WTC11 (cell line): ENCODE results near the gene PLIN5.

Experiments used
- ZBTB21 ChIP-seq: sonication (generic); formaldehyde crosslinking; IDR thresholded peaks from 2 replicates; pipeline ENCODE4 v1.8.1; 2023; ENCODE audit warnings: mild to moderate bottlenecking, missing genetic modification reagents, borderline replicate concordance
- TF ChIP-seq, protein P1 (sequence below): fragments of 200-600 bp; IDR thresholded peaks from 2 replicates; pipeline ENCODE4 v1.8.0; 2022; ENCODE audit warnings: antibody characterized with exemption
- TF ChIP-seq, protein P2 (sequence below): sonication (generic); formaldehyde crosslinking; IDR thresholded peaks from 2 replicates; pipeline ENCODE4 v1.8.1; 2022; ENCODE audit warnings: low read depth, missing genetic modification reagents, borderline replicate concordance

DNA sequence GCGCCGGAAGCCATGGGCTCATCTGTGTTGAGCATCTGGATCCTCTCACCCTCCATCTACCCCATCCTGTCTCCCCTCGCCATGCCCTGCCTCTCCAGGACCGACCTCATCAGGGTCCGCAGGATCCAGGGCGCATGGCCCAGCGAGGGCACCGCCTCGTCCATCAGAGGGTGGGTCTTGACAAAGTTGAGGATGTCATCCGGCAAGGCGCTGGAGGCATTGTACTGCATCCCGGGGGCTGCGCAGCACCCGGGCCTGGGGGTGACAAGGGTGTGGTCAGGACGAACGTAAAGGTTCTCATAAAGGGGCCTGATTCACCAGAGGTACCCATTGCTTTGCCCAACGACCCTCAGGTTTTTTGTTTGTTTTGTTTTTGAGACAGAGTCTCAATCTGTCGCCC is 15.0 kb upstream of the PLIN5 start:
- TF ChIP-seq ZBTB21 (CRISPR knock-in tag), result no peak
- TF ChIP-seq, protein P1, sequence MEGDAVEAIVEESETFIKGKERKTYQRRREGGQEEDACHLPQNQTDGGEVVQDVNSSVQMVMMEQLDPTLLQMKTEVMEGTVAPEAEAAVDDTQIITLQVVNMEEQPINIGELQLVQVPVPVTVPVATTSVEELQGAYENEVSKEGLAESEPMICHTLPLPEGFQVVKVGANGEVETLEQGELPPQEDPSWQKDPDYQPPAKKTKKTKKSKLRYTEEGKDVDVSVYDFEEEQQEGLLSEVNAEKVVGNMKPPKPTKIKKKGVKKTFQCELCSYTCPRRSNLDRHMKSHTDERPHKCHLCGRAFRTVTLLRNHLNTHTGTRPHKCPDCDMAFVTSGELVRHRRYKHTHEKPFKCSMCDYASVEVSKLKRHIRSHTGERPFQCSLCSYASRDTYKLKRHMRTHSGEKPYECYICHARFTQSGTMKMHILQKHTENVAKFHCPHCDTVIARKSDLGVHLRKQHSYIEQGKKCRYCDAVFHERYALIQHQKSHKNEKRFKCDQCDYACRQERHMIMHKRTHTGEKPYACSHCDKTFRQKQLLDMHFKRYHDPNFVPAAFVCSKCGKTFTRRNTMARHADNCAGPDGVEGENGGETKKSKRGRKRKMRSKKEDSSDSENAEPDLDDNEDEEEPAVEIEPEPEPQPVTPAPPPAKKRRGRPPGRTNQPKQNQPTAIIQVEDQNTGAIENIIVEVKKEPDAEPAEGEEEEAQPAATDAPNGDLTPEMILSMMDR, result no peak
- TF ChIP-seq, protein P2, sequence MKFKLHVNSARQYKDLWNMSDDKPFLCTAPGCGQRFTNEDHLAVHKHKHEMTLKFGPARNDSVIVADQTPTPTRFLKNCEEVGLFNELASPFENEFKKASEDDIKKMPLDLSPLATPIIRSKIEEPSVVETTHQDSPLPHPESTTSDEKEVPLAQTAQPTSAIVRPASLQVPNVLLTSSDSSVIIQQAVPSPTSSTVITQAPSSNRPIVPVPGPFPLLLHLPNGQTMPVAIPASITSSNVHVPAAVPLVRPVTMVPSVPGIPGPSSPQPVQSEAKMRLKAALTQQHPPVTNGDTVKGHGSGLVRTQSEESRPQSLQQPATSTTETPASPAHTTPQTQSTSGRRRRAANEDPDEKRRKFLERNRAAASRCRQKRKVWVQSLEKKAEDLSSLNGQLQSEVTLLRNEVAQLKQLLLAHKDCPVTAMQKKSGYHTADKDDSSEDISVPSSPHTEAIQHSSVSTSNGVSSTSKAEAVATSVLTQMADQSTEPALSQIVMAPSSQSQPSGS (CRISPR knock-in tag), result no peak
